Medulla oblongata (tissue), 1 donor: Measurements from ENCODE around the gene ATP6V1G2.
"Not testable (repeated sequence)": the region's sequence is repeated elsewhere in the genome, so short reads cannot be mapped to it uniquely, and the experiment has no call there.

ENCODE experiments used
- DNase-seq: peaks from one replicate; pipeline ENCODE4 v3.0.0-alpha.2; 2015; ENCODE audit errors: extremely low spot score

Gene ATP6V1G2

DNA sequence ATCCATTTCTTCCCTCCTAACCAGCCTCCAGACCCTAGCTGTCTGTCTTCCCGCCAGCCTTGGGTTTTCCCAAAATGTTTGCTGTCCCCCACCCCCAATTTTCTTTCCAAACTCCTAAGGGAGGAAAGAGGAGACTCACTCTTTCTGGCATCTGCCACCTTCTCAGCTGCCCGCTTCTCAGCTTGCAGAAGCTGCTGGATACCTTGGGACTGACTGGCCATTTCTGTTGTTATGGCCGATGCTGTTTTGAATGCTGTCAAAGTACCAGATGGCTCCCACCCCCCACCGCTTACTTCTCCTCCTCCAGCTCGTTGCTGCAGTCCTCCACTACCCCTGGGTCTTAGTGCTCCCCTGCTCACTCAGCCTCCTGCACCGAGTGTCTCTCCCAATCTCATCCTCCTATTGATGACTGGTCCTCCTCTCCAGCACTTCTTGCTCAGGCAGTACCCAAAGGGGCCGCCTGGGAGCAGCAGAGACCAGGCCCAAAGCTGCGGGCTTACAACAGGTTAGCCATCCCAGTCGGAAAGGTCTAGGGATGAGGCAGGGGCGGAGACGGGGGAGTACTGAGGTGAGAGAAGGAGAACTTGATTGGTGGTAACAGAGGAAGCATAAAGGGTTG is at the start of gene ATP6V1G2:
Gene ATP6V1G2, minus strand, starts transcription at position 270 of the 619 bp plus-strand sequence. Its CDS starts 49 bp downstream, at position 221.
- peak; percentile 96 for DNase-seq

GRCh38 chr6:31592396-31592771 is 46.0 kb upstream of the ATP6V1G2 start:
- no peak for DNase-seq

GRCh38 chr6:31590691-31591090 is 44.3 kb upstream of the ATP6V1G2 start:
- DNase-seq = not testable (repeated sequence)

DNA sequence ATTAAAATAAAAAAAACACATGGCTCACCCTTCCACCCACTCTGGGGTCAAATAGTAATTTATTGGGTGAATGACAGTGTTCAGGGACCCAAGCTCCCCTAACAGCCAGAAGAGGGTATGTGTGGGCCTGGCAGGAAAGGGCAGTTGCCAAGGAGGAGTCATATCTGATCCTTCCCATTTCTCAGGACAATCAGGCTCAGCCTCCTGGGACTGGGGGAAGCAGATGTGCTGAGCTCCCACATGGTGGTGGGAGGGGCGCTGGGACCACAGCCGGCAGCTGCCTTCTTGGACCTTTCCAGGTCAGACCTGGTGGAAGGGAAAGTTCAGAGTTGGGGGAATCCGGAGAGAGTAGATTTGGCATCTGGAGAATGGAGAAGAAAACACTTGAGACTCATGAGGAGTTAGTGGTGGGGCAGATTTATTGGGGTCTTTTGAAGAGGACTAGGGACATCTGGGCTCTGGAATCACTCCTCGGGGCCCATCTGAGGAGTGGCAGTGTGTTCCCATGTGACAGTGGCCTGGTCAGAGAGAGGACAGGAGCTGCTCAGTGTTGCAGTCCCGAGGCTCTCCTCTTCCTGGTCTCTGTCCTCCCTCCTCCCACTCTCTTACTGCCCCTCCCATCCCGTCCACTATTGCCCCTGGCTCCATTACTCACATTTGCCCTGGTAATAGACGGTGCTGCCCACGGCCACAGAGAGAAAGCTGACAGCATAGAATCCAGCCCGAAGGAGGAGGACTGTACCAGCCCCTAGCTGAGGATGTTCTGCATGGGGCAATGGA is 42.7 kb upstream of the ATP6V1G2 start:
- DNase-seq = no peak

- no peak for DNase-seq
Measured at GRCh38 chr6:31587791-31588777, 41.7 kb upstream of the ATP6V1G2 start.

GRCh38 chr6:31586599-31587281 is 40.3 kb upstream of the ATP6V1G2 start:
- peak; percentile 67 for DNase-seq

GRCh38 chr6:31586008-31586407 is 39.6 kb upstream of the ATP6V1G2 start, which contains the start of gene LST1:
TSS of gene LST1 (plus strand) at chr6:31586277. CDS start at chr6:31587300, 1,023 bp downstream.
- peak; percentile 77 for DNase-seq

GRCh38 chr6:31585491-31585890 is 39.1 kb upstream of the ATP6V1G2 start:
- DNase-seq = no peak

- no peak for DNase-seq
Measured at GRCh38 chr6:31582230-31582643, 35.8 kb upstream of the ATP6V1G2 start, which contains the start of gene LTB. TSS of gene LTB (minus strand) at chr6:31582424. CDS start at chr6:31582417, 7 bp downstream.

- no peak for DNase-seq
Measured at GRCh38 chr6:31581434-31582229, 35.2 kb upstream of the ATP6V1G2 start.

DNA sequence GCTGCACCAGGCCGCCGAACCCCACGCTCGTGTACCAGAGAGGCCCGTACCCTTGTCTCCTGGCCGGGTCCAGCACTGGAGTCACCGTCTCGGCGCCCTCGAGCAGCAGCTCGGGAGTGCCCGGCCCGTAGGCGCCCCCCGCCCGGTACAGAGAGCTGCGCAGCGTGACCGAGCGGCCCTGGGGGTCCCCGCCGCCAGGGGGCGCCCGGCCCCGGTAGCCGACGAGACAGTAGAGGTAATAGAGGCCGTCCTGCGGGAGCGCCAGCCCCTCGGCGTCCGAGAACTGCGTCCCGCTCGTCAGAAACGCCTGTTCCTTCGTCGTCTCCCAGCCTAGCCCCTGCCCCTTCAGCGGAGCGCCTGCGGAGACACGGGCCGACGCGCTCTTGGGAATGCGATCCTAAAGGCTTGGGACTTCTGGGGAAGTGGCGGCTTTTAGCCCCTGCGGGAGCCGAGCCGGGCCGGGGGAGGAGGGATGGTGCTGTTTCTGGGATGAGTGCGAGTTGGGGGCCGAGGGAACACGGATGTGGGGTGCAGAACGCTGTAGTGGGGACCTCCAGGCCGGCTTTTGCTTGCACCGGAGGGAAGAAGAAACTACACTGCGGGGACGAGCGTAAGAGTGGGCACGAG is 34.5 kb upstream of the ATP6V1G2 start:
- DNase-seq = peak; percentile 84

GRCh38 chr6:31580438-31580740 is 34.0 kb upstream of the ATP6V1G2 start:
- DNase-seq = no peak

DNA sequence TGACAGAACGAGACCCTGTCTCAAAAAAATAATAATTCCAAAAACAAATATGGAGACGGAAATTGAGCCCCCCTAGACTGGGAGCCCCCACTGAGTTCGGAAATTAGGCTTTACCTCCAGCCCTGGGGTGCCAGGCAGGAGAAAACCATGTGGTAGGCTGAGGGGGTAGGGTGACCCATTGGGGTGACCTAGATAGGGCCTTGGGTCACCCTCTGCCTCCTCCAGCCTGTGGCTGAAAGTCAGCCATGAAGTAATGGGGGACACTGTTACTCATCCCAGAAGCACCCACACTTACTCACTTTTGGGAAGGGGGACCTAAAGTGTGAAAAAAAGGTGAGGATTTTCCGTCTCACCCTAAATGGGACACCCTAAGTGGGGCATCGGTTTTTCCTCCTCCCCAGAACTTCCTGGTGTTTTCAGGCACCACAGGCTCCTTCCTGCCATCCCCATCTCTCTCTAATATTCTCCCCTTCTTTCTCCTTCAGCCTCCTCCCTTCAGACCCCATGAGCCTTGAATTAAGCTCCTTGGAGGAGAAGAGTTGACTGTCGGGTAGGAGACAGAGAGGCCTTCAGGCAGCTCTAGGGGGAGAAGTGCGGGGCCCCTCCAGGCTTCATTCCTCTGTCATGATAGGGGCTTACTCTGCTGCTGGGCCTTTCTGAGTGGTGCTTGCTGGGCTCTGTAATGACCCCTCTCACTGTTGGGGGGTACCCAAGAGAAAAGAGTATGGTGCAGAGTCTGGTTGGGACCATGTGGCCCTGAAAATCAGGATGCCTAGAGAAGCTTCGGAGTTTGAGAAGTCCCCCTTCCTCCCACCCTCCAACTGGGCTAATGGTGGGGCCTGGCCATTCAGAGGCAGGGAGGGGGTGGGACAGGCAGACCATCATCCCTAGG is 33.4 kb upstream of the ATP6V1G2 start:
- no peak for DNase-seq

GRCh38 chr6:31579119-31579505 is 32.7 kb upstream of the ATP6V1G2 start:
- DNase-seq = no peak

- DNase-seq = no peak
Measured at GRCh38 chr6:31578184-31579118, 32.0 kb upstream of the ATP6V1G2 start.

DNA sequence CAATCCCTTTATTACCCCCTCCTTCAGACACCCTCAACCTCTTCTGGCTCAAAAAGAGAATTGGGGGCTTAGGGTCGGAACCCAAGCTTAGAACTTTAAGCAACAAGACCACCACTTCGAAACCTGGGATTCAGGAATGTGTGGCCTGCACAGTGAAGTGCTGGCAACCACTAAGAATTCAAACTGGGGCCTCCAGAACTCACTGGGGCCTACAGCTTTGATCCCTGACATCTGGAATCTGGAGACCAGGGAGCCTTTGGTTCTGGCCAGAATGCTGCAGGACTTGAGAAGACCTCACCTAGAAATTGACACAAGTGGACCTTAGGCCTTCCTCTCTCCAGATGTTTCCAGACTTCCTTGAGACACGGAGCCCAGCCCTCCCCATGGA is 31.2 kb upstream of the ATP6V1G2 start:
- no peak for DNase-seq

DNA sequence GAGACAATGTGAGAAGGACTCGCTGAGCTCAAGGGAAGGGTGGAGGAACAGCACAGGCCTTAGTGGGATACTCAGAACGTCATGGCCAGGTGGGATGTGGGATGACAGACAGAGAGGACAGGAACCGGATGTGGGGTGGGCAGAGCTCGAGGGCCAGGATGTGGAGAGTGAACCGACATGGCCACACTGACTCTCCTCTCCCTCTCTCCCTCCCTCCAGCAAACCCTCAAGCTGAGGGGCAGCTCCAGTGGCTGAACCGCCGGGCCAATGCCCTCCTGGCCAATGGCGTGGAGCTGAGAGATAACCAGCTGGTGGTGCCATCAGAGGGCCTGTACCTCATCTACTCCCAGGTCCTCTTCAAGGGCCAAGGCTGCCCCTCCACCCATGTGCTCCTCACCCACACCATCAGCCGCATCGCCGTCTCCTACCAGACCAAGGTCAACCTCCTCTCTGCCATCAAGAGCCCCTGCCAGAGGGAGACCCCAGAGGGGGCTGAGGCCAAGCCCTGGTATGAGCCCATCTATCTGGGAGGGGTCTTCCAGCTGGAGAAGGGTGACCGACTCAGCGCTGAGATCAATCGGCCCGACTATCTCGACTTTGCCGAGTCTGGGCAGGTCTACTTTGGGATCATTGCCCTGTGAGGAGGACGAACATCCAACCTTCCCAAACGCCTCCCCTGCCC is 30.6 kb upstream of the ATP6V1G2 start:
- no peak for DNase-seq
